SKM-1 treated with dmso at 0.1 percent for 144 hours (cell line): ENCODE data around the gene DUSP15.

Source experiments
- DNase-seq: peaks from one replicate; lab custom pipeline; 2025; ENCODE audit not compliant: unreplicated experiment; lab: John Stamatoyannopoulos, UW

Gene DUSP15

DNA sequence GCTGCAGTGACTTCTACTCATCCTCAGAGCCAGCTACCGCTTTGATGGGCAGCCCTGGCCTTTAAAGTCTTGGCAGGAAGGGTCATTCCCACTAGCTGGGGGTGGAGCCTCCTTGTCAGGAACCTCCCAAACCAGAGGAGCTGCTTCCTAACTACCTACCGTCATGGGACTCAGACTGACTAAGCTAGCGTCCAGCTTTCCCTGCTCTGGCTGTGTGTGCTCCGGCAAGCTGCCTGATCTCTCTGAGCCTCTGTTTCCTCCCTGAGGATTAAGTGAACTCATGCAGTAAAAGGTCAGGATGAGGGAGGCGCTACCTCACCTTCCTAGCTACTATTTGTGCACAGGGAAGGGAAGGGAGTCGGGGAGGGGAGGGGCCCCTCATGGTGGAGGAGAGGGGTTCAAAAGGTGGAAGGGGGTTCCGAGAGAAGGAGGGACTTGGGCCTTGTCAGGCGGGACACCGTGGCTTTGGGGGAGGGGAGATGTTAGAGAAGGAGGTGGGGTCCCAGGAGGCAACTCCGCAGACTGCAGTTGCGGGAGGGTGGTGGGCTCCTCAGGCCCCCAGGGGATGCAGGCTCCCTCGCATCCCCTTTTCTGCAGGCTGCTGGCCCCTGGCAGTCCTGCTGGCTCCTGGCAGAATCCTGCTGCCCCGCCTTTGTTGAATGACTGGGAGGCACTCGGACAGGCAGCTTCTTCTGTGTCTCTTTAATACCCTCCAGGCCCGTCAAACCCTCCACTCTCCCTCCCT, 9.8 kb downstream of the DUSP15 start:
- DNase-seq, result no peak

DNA sequence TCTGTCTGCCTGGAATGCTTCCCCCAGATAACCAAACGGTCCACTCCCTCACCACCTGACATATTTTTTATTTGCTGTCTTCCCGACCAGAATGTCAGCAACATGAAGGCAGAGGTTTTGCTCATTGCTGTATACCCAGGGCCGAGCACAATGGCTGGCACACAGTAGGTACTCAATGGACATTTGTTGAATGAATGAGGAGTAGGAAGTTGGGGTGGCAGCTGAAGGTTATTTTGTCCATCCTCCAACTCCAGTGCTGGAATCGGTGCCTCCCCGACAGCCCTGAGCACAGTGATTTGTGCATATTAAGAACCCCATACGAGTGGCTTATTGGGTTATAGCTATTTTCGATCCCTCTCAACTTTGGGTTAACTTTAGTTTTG, 10.3 kb downstream of the DUSP15 start:
- DNase-seq, result no peak

DNA sequence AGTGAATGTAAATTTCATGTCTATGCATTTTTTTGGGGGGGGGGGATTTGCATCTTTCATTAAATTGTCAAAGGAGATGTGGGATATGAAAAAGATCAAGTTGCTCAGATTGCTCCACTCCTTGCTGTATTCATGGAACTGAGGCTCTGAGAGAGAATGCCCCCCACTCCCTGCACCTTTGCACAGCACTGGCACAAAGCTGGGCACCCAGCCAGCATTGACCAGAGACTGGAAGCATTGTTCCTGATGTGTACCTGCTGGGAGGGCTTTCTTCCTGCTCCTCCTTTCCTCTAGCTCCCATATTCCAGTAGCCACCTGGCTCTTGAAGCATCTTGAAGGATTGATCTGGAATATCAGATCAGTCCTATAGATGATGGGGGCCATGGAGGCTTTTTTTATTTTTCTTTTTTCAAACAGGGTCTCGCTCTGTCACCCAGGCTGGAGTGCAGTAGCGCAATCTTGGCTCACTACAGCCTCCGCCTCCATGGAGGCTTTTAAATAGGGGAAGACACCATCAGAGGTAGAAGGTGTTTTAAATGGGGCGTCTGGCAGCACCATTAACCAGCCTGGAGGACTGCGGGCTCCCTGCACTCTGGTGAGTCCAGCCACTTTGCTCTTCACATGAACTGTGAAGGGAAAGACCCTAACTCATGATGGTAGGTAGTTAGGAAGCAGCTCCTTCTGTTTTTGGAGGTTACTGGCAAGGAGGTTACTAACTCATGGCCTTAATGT, 10.9 kb downstream of the DUSP15 start:
- no peak for DNase-seq

DNA sequence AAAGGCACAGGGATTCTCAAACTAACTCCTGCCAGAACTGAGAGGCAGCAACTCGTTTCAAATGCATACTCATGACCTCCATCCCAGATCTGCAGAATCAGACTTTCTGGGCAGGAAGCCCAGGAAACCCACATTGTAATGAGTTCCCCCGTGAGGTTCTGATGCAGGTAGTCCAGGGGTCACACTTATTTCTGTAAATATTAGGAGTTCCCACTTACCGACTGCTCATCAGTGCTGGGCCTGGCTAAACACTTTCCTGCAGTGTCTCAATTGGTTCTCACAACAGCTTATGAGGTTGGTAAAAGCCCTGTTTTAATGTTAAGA, 11.6 kb downstream of the DUSP15 start:
- DNase-seq, result no peak

DNA sequence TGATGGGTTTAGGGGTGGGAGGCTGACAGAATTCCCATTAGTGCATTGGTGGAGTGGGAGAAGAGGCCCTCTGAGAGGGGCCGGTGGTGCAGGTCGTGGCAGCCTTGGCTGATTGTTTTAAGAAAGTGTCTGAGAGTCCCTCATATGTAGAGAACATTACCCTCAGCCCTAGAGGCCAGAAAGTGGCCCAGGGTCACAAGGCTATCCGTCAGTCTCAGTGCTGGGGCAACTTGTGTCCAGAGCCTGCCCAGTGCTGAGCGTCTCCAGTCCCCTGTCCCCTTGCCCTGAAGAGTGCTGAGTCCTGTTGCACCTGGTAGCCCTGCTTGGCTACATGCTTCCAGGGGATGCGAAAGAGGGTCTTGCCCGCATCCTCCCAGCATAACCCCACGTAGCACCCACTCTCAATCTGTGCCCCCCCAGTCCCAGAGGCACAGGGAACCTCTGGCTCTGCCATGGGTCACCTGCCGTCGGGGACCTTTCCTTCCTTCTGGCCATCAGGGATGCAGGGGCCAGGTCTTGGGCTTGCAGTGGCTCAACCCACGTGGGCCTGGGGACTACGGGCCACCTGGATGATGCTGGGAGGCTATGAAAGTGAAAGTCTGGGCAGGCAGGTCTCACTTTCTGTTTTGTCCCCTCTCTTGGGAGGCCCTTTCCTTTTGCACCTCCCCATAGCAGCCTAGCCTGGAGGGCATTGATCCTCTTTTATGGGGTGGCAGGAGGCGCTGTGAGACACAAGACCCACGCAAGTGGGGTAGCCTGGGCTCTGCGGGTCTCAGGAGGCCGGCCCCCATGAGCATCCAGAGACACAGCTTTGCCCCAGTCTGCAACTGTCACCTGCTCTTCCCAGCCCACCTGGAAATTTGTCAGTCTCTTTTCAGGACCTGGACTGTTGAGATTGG, 12.2 kb downstream of the DUSP15 start:
- DNase-seq, result no peak

DNA sequence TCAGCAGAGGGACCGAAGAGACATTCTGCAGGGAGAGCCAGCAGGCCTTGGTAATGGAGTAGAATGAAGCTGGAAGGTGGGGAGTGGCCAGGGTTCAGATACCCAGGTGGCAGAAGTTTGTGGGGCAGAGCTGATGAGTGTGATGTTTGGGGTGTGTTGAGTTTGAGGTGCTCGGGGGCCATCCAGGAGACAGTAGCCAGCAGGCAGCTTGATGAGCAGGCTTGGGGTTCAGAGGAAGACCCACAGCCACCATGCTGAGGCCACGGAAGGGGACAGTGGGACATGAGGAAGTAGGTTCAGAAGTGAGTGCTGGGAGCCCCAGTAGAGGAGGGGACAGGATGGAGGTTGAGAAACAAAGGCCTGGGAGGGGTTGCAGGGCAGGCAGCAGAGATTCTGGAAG, 13.8 kb downstream of the DUSP15 start:
- DNase-seq, result no peak

DNA sequence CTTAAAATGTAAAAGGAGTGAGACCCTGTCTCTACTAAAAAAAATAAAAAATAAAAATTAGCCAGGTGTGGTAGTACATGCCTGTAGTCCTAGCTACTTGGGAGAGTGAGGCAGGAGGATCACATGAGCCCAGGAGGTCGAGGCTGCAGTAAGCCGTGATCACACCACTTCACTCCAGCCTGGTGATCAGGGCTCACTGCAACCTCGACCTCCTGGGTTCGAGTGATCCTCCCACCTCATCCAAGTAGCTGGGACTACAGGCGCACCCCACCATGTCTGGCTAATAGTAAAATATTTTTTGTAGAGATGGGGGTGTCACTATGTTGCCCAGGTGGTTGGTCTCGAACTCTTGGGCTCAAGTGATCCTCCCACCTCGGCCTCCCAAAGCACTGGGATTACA, 16.8 kb downstream of the DUSP15 start:
- no peak for DNase-seq

DNA sequence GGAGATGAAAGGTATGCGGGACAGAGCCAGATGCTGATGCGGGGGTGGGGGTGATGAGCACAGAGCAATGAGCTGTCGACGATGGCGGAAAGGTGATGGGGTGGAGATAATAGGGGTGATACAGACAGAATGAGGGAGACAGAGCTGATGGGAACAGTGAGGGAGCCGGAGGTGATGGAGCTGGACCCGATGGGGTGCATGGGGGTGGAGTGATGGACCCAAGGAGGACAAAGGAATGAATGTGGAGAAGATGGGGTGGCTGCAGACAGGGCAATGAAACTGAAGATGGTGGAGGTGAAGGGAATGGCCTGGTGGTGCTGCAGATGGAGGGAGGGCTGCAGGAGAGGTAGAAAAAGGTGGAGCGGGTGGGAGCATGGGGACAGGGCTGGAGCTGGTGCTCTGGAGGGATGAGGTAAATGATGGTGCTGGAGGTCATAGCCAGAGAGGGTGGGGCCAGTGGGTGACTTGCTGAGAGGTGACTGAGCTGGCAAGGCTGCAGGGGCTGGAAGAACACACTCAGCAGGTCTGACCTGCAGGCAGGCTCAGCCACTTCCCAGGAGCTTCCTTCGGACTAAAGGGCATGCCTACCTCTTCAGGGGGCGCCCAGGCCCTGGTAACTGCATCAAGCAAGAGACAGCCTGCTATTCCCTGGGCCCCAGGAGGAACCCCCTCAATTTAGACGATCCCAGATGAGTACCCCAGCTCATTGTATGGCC, 18.9 kb downstream of the DUSP15 start:
- DNase-seq, result no peak

DNA sequence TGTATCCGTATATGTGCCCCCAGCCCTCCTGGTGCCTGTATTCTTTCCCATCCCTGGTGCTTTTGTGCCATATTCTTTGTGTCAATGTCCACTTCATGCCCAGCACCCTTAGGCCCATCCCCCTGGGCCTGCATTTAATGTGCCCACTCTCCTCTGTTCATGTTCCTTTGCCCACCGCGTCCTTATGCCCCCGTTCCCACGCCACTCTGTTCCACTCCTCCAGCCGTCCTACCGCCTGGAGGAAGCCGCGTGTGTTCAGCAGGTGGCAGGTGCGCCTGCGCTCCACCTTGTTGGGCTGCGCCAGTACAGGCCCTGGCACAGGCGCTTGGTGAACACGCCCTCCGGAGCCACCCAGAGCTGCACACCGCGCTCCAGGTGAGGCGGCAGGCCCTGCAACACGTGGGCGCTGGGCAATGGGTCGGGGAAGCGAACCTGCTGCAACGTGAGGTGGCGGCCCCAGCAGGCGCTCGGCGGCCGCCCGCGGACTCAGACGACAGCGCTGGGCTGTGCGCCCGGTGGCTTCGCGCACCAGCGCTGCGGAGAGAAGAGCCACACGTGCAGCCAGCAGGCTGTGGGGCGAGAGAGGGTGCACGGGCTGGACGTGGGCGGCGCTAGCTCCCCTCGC, 20.9 kb downstream of the DUSP15 start:
- DNase-seq, result no peak

DNA sequence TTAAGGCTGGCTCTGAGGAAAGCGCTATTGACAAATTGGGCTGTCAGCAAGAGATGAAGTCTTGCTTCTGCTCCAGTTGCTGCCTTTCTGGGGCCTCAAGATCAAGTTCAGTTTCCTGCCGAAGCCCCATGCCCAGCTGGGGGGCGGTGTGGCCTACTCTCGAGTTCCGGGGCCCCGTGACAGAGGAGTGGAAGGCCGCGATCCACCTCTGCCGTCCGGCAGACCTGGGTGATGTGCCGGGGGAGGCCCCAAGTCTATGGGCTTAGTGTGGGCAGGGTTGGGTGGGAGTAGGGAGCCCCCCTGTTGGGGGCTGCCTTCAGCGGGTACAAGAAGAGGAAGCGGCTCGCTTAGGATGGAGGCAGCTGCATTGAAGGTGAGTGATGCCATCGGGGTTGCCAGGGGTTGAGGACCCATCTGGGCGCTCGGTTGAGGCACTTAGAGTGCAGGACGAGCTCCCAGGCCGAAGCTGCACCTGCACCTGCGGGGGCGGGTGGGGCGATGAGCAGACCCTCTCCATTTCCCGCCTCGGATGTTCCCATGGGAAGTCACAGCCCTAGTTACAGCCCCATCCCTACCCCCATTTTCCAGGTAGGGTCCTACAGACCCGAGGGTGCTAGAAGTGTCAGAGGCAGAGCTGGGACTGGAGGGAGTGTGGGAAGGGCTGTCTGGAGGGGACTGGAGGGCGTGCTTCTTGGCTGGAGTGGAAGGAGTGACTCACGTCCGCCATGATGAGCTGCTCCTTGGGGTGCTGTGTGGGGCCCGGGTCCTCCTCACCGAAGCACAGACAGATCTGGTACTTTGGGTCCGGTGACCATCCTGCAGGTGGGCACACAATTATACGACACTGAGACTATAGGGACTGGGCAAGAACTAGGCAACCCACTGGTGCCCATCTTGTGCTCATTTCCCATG, 22.0 kb downstream of the DUSP15 start:
- no peak for DNase-seq

DNA sequence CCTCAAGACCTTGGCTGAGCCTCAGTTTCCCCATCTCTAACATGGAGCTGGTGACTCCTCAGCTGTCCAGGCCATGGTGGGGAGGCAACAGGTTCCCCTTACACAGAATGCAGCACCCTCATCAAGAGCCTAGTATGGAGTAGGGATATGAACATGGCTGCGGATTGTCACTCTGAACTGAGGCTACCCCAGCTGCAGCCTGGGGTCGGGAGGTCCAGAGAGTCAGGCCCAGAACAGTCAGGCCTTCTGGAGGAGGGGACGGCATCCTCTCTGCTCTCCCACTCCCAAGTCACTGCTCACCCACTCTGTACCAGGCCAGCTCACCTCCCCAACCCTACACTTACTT, 23.6 kb downstream of the DUSP15 start:
- DNase-seq, result no peak

DNA sequence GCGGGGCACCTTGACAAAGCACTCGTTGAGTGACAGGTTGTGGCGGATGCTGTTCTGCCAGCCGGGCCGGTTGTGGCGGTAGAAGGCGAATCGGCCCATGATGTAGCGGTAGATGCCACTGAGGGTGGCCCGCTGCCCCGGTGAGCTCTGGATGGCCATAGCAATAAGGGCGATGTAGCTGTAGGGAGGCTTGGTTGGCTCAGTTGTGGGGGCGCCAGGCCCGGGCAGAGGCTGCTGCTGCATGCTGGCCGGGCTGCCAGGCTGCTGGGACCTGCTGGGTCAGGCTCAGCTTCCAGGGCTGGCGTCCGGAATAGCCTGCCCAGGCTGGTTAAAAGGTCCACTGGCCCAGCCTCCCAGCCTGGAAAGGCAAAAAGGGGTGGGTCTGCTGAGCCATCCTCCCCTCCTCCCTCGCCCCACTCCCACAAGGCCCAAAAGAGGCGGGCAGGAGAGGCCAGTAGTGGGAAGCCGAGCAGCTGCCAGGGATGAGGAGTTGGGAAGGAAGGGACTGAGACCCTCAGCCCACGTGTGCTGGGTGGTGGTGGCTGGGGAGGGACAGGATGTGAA, 24.9 kb downstream of the DUSP15 start, which contains the start of gene FOXS1:
Gene FOXS1, minus strand, starts transcription at position 305 of the 564 bp plus-strand sequence. Its CDS starts 62 bp downstream, at position 243.
- no peak for DNase-seq

DNA sequence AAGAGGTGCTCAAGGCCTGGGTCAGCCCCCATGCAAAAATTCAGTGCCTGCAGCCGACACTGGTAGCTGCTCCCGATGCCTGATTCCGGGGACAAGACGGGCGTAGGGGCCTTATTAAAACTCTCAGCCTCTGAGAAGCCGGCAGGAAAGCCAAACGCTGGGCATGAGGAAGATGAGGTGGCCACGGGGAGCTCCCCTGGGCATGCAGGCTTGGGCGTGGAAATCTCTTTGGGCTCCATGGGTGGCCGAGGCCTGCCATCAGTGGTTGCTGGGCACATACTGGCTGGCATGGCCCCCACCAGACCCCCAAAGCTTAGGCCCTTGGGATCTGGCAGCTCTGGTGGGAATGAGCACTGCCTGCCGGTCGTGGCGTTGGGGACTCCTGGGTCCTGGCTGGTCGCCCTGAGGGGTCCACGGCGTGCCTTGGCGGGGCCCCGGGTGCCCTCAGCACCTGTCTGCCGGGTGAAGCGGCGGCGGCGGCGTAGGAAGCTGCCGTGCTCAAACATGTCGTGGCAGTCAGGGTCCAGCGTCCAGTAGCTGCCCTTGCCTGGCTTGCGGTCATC, 25.5 kb downstream of the DUSP15 start:
- DNase-seq, result no peak

DNA sequence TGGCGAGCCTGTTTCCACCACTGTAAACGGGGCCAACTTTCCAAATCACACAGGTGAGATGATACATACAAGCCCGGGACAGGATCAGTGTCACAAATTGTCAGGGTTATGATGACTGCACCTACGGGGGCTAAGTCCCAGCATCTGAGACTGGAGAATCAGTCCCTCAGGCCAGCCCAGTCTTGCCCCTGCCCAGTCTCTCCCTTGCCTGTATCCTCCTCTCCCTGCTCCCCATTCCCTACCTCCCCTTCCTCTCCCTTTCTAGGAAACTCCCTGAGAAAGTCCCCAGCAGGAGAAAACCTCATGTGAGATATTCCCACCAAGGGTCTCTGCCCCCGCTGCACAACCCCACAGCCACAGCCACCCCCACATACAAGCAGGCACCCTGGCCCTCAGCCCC, 26.4 kb downstream of the DUSP15 start:
- DNase-seq, result no peak

DNA sequence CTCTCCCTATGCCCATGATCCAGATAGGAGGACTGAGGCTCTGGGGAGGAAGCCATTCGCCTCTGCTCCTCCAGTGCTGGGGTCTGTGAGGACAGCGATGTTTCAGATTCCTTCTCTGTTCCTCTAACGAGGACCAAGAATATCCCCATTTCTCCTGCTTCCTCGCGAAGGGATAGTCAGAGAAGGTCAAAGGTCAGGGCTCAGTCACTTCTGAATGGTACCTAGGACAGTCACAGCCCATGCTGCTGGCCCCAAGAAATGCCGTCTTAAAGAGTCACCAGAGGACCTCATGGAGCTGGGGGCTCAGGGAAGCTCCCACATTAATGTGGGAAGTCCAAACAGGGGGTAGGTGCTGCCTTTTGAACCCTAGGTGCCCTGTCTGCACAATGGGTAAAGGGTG, 27.0 kb downstream of the DUSP15 start:
- DNase-seq, result no peak

DNA sequence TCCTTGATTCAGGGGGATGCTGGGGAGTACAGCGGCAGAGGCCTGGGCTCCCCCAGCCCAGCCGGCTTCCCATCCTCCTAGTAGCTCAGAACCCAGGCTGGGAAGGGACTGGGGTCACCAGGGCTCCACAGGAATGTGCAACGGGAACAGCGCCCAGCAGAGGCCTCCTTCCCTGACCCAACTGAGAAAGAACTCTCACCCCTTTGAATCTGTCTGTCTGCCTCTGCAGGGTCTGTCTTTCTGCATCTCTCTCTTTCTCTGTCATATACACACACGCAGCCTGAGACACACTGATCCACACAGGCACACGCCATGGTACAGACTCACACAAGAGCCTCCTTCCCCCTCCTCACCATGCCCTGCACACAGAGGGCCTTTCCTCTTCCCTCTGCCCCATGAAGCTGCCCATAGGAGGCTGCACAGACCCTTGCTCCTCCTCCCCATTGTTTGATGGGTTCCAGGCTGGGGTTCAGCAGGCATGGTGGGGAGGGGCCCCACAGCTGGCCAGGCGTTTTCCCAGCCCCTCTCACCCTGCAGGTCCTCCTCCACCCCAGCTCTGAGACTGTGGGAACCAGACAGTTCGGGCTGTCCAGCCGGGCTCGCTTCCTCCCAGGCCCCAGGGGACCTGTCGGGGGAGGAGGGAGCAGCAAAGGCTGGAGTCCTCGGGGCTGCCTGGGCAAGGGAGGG, 27.7 kb downstream of the DUSP15 start:
- DNase-seq, result no peak

DNA sequence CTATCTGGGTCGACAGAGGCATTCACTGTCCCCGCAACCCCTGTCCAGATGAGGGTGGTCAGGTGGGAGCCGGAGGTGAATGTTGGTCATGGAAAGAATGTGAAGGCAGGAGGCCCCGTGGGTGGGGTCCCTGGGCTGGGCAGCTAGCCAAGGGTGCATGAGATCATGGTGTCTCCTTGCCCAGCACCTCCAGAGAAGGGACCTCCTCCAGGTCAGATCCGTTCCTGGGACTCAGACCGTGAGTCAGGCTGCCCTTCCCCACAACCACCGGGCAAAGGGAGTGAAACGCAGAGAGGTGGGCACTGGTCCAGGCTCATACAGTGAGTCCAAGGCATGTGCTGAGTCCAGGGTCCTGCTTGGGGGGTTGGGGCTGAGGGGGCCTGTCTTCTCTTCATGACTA, 28.4 kb downstream of the DUSP15 start:
- DNase-seq, result no peak
